SK-N-SH (cell line): Measurements from ENCODE around the gene JAKMIP1.

Source experiments
- CTCF ChIP-seq: fragments of 200-600 bp; sonication (generic); IDR thresholded peaks from 2 replicates; pipeline ENCODE4 v1.6.1; 2017; ENCODE audit warnings: antibody characterized with exemption, mild to moderate bottlenecking, moderate library complexity
- JUND ChIP-seq: IDR thresholded peaks from 2 replicates; pipeline ENCODE4 v1.4.0; 2012
- MXI1 ChIP-seq: IDR thresholded peaks from 2 replicates; pipeline ENCODE4 v1.6.1; 2012; ENCODE audit warnings: mild to moderate bottlenecking, low read depth, low read length, improper control_type of control experiment
- POLR2AphosphoS5 ChIP-seq: IDR thresholded peaks from 2 replicates; pipeline ENCODE4 v1.6.1; 2012; ENCODE audit warnings: low read depth, low read length
- SIN3A ChIP-seq: IDR thresholded peaks from 2 replicates; pipeline ENCODE4 v1.6.1; 2012; ENCODE audit warnings: low read depth, mild to moderate bottlenecking, low read length, moderate library complexity, borderline replicate concordance
- TAF1 ChIP-seq: IDR thresholded peaks from 2 replicates; pipeline ENCODE4 v1.6.1; 2012; ENCODE audit warnings: low read depth, mild to moderate bottlenecking, low read length, moderate library complexity, borderline replicate concordance
- USF1 ChIP-seq: IDR thresholded peaks from 2 replicates; pipeline ENCODE4 v1.4.0; 2012; ENCODE audit warnings: low read depth, borderline replicate concordance
- YY1 ChIP-seq: IDR thresholded peaks from 2 replicates; pipeline ENCODE4 v1.4.0; 2012; ENCODE audit warnings: low read depth, mild to moderate bottlenecking

GRCh38 chr4:6085028-6085690 lies 115.2 kb downstream of the JAKMIP1 start:
- no peak for TF ChIP-seq MXI1
- no peak for TF ChIP-seq CTCF
- TF ChIP-seq YY1: no peak
- TF ChIP-seq POLR2AphosphoS5: no peak
- no peak for TF ChIP-seq TAF1
- TF ChIP-seq USF1: no peak
- no peak for TF ChIP-seq SIN3A
- no peak for TF ChIP-seq JUND
